Posterior vena cava (tissue), 2 donors: ENCODE data around the gene PTCD3. TPM values are rescaled to one million over a fixed set of nuclear protein-coding genes. Genes with fewer than 3 reads are reported as not detected.

Experiments
- DNase-seq: peaks from one replicate; pipeline ENCODE4 v3.0.0-alpha.2; 2020; ENCODE audit warnings: low spot score
- intact Hi-C, 2 donors: fragments of 100-400 bp; cut with DNase I; formaldehyde crosslinking; loops; one replicate each; pipeline versions ENCODE4 v1.14.1 to v1.14.2; 2022 to 2023
- total RNA-seq, 2 donors: library from RNA; stranded (reverse); fragmentation: NEBNext Ultra II Directional; extraction: Animal tissue kit (Norgen Biotek cat#: 25700); gene quantifications; one replicate each; pipeline ENCODE4 v1.2.1, GENCODE V29; 2021
- donor health status: DM: yes; HTN: yes; CAD: no.
- donor health status: DM: yes; HTN: yes; CAD: no.

Gene PTCD3
- total RNA-seq, 2 donors from 2014 or later: 50.7 to 58.5 TPM

DNA sequence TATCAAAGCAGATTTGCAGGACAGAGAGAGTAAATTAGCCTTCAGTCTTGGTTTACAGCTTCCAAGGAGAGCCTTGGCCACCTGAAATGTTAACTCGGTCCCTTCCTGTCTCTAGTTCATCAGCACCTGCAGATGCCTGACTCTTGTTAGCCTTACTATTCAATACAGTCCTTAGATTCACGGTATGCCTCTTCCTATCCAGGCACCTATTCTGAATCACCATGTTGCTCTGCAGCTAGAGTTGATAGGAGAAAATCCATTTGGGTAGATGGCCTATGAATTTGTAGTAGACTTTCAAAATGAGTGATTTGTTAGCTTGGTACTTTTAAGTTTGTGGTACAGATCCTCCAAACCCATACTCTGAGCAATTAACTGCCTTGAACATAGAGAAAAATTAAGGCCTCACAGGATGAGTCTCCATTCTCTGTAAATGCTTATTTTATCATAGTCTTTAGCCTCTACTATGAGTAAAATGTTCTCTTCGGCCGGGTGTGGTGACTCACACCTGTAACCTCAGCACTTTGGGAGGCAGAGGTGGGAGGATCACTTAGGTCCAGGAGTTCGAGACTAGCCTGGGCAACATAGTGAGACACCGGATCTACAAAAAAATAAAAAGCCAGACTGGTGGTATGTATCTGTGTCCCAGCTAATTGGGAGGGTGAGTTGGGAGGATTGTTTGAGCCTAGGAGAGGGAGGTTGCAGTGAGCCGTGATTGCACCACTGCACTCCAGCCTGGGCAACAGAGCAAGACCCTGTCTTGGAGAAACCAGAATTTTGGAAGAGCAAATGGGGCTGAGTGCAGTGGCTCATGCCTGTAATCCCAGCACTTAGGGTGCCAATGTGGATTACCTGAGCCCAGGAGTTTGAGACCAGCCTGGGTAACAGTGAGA lies 32.9 kb downstream of the PTCD3 start:
- no peak for DNase-seq
- intact Hi-C loops: no loop called here

DNA sequence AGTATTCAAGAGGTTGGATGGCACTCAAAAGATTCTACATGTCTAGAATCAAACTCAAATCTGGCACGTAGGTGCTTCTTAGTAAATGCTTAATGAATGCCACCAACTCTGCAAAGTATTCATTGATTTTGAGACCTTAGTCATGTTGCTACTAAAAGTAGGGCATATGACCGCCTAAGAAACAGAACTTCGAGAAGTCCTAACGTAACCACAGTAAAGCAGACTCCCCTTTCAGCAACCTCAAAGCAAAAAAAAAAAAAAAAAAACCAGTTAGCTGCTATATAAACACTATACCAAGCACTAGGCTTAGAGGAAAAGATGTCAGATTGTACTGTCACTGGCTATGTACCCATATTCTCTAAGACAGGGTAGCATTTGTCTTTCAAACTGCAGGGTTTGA lies 33.9 kb downstream of the PTCD3 start:
- intact Hi-C loops: no loop called here

DNA sequence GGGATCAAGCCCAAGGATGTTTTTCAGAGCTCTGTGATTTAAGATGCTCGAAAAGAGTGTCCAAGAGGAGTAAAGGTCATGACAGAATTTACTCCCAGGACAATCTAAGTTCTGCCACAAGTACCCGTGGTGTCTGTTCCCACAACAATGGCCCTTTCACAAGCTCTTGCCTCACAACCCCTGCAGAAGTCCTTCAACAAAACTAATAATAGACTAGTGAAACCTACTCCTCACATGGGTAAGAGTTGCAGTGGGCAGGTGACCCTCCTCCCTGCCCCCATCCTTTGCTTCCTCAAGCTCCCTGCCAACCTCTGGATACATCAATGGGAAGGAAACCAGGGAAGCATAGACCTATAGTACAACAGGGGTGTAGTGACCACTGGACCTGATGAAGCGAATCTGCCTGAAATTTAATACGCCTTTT lies 34.9 kb downstream of the PTCD3 start:
- intact Hi-C loops: no loop called here
- no peak for DNase-seq

More for the DNA sequence above, 33.9 kb downstream of the PTCD3 start:
- DNase-seq: no peak

DNA sequence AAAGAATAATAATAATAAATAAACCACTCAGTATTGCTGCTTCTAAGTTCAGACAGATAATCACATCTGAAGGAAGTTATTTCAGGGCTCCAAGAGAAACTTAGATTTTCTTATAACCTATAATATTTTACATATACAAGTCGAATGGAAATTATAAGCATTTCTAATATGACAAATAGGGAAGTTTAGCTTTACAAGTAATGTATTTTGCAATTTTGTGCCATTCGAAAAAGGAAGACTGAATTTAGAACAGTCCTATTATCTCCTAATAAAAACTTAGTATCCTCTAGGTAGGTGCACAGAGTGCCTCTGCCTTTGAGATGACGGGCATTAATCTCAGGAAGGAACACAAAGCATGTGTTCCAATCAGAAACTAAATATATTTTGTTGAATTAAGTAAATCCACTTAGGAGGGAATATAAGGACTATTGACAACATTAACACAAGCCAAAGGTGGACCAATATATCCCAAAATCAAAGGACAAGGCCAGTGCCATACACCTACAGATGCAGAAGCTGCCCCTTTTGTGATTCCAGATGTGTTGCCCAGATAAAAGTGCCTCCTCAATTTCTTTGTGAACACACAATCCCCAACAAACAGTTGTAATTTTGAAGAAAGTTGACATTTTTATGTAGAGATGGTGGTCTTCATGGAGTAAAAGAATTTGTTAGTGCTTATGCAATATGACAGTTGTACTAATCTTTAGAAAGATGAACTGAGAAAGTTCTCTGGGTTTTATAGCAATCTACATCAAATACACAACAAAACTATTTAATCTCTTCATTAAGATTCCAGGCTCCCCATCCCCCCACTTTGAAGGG lies 36.6 kb downstream of the PTCD3 start:
- intact Hi-C loops: no loop called here
- DNase-seq: no peak

DNA sequence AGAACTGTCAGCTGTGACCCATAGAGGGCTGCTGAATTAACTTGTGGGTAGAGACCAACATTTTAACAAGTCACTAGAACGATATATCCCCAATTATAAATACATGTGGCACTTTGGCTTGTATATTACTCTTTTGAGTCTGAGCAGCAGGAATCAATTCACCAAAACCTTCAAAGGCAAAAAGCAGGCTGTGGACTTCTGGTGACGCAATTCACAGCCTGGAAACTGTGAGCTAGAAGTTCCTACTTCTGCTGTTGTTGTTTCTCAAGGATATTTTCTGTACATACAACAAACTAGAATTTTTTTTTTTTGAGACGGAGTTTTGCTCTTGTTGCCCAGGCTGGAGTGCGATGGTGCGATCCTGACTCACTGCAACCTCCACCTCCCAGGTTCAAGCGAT lies 37.3 kb downstream of the PTCD3 start:
- intact Hi-C loops: no loop called here
- DNase-seq: no peak

DNA sequence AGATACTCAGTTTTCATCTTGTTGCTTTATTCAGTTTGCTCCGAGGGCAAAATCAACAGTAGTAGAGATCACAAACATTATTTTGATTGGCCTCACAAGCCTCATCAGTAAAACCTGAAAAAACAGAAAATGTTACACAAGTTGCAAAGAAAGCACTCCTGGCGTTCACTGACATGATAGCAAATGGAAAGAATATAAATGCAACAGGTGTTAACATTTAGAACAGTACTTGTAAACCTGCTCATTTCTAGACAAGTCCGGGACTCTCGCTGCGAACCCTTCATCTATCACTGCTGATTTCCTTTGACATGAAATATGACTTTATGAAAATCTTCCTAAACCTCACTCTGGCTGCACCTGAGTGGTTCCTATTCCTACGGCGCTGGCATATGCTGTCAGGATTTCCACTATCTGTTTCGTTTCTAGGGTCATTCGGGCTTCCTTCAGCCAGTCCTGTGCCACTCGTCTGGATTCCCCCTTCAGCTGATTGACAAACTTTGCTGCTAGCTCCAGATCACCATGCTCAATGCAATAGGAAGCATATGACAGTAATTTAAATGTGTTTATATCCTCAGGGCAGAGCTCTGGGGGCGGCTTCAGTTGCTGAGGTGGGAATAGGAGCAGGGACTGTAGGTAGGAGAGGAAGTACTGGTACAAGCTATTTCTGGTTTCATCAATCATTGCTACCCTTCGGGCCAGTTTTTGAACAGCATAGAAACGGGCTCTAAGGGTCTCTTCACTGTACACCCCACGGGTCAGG lies 38.1 kb downstream of the PTCD3 start:
- intact Hi-C loops: no loop called here
- DNase-seq: no peak

DNA sequence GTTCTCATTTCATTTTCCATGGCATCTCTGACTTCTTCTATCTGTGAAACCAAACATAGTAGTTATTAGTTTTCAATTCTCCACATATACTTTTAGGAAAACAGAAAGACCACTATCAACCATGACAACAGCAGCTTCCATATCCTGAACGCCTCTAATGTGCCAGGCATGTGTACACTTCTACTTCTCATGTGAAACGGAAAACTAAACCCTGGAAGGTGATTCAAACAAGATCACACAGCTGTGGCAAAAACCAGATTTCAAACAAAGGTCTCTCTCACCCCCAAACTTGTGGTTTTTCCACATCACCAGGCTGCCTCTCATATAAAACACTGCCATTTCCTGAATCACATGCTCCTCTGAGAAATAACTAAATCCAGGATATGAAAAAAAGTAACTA lies 41.8 kb downstream of the PTCD3 start:
- intact Hi-C loops: no loop called here
- no peak for DNase-seq

DNA sequence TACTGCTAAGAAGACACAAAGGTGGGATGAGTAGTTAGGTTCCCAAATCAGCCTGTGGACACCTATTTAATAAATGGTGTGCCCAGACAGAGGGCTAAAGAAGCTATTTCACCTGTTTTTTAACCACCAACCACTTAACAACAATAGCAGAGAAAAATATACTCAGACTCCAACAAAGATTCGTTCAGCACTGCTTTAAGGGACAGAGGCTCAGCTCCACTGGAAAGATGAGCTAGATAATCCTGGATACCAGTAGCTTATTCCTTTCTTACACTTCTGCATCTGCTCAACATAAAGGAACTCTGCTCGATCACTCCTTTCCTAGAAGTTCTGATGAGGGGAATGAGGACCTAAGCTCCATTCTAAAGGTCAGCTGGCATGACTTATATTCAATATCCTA lies 44.5 kb downstream of the PTCD3 start:
- no peak for DNase-seq
- intact Hi-C loops: no loop called here

DNA sequence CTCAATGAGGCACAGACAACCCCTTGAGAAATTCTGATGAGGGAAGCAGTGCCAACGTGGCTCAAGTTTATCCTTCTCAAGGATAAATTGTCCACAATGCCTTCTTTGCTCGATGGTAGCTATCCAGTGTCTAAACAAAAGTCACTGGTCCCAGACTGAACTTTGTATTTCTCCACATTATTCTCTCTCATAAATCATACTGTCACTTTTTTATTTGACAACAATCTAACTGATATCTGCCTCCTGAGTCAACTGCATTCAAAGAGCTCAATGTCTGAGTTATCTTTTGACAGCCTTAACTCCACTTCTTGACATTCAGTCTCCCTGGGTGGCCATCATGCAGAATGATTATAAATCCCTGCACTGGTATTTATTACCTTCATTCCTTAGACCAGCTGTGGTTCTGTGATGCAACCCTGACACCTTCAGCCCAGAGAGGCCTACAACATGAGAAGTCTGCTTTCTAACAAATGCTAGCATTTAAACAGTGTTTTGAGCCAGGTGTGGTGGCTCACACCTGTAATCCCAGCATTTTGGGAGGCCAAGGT lies 51.0 kb downstream of the PTCD3 start:
- DNase-seq: no peak
- intact Hi-C loops: no loop called here

DNA sequence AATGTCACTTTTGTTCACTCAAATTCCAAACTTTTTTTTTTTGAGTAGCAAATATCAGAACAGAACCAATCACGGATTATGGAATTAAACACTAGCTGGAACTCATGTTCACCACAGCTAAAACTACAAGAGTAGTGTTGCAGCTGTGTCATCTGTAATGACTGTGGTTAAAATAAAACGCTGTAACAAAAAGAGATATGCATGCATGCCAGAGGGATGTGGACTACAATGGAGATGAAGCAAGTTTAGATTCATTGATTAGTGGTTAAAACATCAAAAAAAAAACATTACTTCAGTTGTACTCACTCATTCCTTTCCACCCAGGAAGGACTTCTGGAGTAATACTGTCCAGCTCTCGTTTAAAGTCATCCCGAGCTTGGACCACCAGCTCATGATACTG lies 52.3 kb downstream of the PTCD3 start:
- intact Hi-C loops: no loop called here
- no peak for DNase-seq

DNA sequence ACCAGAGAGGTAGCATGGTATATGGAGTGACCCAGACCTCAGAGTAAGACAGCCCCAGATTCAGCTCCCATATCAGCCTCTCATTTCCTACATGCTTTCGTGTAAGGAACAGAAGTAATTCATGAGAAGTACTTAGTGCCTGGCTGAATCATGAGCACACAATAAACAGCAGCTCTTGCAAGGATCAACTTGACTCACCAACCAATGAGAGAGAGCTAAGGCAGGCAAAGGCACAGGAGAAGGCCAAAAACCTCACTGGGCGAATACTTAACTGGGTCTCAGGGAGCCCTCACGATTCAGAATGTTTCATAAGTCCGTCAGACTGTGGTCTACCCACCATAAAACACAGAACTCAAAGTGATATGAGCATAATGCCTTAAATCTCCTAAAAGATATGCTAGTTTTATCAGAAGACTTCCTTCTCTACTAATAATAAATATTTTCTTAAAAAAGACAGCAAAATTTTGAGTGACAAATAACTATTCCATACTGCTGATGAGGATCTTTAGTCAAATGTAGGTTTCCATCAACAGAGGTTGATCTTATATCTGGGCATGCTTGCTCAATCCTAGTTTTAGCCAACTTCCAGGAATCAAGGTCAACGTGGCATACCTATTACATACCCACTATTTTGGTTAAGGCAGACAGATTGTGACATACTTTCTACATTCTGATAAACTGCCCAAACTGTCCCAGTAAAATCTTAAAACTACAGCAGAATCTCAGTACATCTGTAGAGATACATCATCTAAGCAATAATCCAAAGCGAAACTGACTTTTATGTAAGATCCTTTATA lies 54.3 kb downstream of the PTCD3 start:
- DNase-seq: no peak
- intact Hi-C loops: no loop called here

DNA sequence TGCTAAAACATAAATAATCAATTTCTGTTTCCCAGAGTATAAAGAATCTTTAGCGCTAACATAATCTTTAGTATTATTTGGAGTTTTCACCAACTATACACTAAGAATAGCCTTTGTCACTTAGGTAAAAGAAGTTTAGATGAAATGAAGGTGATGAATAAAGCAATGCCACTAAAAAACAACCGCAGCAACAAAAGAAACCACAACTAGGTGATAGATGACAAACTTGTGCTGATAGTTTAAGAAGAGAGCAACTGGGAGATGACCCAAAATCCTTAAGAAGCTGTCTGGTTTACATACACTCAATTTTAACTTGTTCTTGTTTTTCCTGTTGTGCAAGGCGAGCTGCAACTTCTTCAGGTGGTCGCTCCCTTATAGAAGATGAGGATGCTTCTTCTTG lies 64.4 kb downstream of the PTCD3 start:
- no peak for DNase-seq
- intact Hi-C loops: no loop called here

DNA sequence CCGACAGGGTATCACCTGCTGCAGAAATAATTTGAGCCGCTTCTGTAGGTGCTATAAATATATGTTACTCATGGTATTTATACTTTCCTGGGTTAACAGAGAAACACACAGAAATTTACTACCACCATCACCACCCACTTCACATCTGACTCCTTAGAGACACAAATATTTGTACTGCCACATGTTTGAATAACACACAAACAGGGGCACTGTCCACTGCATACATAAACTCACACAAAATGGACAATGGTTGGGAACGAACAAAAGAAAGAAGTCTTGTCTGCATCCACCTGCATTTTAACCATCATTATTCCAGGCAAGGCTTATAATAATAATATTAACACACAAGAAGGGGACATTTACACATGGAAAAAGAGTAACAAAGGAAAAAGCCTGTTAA lies 65.3 kb downstream of the PTCD3 start:
- intact Hi-C loops: no loop called here
- no peak for DNase-seq

DNA sequence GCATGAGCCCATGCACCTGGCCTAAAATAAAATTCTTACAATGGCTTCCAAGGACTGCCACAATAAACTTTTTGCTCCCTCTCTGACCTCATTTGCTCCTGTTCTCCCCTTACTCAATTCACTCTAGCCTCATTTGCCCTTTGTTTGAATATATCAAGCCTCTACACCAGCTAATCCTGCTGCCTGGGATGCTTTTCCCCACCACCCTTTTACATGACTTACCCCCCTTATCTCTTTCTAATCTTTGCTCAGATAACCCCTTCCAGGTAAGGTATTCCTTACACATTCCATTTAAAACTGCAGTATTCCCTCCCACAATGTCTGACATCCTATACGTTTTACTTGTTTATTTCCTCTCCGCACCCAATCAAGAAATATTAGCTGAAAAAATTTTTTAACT lies 66.6 kb downstream of the PTCD3 start:
- intact Hi-C loops: no loop called here
- no peak for DNase-seq

DNA sequence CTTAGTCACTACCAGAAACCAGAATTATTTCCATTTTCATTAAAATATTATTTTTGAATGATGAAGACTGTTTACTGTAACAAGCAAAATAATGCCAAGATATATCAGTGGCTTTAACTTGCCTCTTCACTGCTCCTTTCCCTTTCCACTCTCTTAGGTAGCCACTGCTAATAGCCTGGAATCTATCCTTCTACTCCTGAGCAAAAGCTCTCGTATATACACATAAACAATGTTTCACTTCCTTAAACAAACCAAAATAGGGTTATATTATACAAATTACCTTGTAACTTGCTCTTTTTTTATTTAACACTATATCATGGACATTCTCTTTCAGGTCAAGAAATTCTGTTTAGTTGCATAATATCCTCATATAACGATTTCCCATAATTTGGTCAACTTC lies 68.4 kb downstream of the PTCD3 start:
- intact Hi-C loops: no loop called here
- DNase-seq: no peak

DNA sequence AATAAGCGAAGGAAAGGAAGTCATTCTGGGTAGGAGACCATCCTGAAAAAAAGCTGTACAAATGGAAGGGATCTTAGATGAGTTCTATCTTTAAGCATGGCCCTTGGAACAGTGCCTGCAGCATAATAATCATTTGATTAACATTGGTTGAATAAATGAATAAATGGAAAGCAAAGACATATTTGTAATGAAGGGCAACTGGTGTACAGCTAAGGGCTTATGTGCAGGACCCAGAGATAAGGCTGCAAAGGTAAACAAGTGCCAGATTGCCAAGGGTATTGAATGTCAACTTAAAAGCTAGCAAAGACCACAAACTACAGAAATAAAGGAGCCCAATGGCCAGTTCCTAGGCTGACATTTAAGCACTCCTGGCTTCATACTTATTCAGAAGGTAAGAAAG lies 69.8 kb downstream of the PTCD3 start:
- intact Hi-C loops: no loop called here
- DNase-seq: no peak

DNA sequence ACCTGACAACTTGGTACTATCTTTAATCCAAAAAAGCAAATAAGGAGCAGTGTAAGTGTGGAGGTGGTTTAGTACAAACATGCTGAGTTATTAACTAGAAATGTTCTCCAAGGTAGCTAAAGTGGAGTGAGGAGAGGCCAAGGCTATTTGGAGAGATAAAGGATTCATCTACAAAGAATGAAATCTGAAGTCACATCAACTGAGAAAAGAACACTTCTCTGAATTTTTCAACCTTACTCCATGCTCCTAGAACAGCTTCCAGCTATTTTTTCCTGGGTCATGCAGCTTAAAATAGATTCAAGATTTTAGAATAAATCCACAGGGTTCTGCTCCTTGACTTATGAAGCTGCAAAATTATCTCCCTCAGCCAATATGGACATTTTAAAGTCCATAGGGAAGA lies 70.6 kb downstream of the PTCD3 start:
- DNase-seq: no peak
- intact Hi-C loops: no loop called here

DNA sequence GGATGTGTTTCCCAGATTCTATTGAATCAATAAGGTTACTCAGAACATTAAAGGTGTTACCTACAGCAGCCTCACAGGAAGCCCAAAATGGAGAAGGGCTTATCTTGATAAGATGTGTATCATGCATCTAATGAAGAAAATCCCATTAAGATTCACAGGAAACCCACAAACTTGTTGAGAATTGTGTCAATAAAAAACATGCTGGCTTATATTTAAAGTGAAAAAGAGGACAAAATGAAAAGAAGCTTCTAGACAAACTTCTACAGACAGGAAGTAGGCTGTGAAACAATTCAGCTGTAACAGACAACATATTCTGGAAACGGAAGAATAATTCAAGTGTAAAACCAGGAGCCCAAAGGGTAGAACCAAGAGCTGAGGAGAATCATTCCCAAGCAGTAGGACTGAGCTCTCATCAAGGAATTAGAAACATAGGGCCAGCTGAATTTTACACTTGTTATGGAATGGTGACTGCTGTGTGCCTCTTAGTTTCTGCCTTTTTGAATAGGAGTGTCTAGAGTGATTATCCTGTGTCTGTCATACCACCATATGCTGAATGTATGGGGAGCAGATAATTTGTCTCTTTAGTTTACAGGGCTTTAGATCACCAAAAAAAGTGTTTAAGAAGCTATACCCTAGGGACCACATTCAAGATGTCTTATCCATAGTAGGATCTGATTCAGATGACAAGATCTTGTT lies 79.6 kb downstream of the PTCD3 start:
- intact Hi-C loops: no loop called here
- no peak for DNase-seq
